Keratinocyte (primary cell): ENCODE measurements around the gene SHC3.

ENCODE experiments used
- EZH2 ChIP-seq: IDR thresholded peaks from one replicate; pipeline ENCODE4 v1.6.1; 2012; ENCODE audit warnings: inconsistent platforms, mild to moderate bottlenecking, low read length, moderate library complexity
- TF ChIP-seq, protein P1 (sequence below), 3 experiments: IDR thresholded peaks in 1 of 3; conservative IDR thresholded peaks in 1 of 3; optimal IDR thresholded peaks in 1 of 3; 2 replicates in 2 of 3; 3 replicates in 1 of 3; pipeline versions ENCODE3 to v1.5.1; 2011; ENCODE audit warnings: low read length in 3 of 3, mild to moderate bottlenecking in 3 of 3, moderate library complexity in 2 of 3, control low read depth in 1 of 3, inconsistent platforms in 1 of 3; ENCODE audit not compliant: insufficient read depth in 2 of 3; ENCODE audit errors: extremely low read depth in 1 of 3

DNA sequence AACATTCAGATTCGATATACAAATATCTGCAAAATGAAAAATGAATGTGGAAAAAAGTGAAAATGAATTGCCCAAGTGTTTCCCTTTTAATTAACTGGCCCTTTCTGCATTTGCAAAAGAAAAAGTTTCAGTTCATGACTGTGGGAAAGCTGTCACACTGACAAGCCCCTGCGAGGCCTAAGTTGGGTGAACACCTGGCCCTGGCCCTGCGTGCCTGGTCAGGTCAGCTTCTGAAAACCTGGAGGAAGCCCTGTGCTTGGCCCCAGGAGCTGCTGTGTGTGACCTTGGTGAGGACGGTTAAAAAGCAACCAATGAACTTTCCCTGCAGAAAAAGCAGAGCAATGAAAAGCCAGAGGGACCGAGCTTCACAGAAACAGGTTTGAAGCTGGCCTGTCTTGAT lies 41.0 kb upstream of the SHC3 start:
- TF ChIP-seq, protein P1, sequence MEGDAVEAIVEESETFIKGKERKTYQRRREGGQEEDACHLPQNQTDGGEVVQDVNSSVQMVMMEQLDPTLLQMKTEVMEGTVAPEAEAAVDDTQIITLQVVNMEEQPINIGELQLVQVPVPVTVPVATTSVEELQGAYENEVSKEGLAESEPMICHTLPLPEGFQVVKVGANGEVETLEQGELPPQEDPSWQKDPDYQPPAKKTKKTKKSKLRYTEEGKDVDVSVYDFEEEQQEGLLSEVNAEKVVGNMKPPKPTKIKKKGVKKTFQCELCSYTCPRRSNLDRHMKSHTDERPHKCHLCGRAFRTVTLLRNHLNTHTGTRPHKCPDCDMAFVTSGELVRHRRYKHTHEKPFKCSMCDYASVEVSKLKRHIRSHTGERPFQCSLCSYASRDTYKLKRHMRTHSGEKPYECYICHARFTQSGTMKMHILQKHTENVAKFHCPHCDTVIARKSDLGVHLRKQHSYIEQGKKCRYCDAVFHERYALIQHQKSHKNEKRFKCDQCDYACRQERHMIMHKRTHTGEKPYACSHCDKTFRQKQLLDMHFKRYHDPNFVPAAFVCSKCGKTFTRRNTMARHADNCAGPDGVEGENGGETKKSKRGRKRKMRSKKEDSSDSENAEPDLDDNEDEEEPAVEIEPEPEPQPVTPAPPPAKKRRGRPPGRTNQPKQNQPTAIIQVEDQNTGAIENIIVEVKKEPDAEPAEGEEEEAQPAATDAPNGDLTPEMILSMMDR (optimal IDR thresholded peaks at IDR 0.05 in 1 of 3, IDR thresholded peaks at IDR 0.05 in 1 of 3, conservative IDR thresholded peaks at IDR 0.05 in 1 of 3; ENCODE audit: extremely low read depth in 1 of 3, insufficient read depth in 2 of 3, low read length in 3 of 3), result no peak
- TF ChIP-seq EZH2, result no peak
